Activated CD8-positive, alpha-beta memory T cell treated with anti-CD3 and anti-CD28 coated beads for 1 hour (primary cell): ENCODE results near the gene ARHGEF33.
"Not testable (repeated sequence)": the region's sequence is repeated elsewhere in the genome, so short reads cannot be mapped to it uniquely, and the experiment has no call there.

ENCODE experiments used
- DNase-seq, 2 donors: peaks; one replicate each; pipeline ENCODE4 v3.0.0-alpha.2; 2020; ENCODE audit warnings: low read depth in 1 of 2; ENCODE audit errors: extremely low read depth in 1 of 2

Gene ARHGEF33

DNA sequence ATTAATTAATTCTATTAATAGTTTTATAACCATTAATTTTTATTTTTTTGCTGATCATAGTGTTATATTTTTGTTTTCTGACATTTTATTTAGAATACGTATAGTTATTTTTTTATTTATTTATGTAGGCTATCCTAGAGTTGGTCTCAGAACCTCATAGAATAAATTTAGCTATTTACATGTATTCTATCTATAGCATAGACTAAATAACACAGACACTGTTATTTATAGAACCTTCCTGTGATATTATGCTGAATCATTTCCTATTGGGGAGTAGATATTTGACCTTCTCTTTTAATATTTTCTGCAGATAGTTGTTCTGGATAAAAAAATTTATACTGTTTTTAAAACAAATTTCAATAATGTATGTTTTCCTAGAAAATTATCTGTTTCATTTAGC, 20.2 kb downstream of the ARHGEF33 start:
- no peak for DNase-seq

DNA sequence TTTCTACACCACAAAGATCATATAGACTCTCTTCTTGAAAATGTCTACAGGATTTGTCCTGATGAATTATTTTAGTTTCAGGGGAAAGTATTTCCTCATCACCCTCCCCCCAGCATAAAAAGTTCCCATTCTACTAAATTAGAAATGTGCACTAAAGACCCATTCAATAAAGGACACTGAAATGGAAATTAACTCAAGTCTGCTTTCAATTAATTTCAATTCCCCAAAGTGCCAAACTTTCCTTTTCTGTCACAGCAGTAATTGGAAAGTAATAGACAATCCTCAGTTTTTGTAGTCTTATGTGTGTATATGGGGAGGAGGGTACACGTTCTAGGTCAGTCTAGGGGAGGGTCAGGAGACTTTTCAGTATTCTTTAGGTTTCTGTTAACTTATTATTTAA, 21.5 kb downstream of the ARHGEF33 start:
- DNase-seq, result no peak

DNA sequence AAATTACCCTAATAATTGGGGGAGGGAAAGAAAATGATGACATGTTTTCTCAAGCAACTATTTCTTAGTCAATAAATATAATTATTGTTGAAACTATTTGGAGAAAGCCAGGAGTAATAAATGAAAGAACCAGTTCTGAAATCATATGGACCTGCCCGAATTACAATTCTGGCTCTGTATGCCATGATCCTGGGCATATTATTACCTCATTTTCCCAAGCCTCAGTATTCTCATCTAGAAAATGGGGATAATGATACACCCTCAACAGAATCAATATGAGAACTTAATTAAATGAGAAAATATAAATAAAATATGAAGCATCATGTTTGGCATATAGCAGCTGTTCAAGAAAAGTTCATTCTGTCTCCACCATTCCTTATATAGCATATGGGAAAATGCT, 22.9 kb downstream of the ARHGEF33 start:
- DNase-seq, result no peak

DNA sequence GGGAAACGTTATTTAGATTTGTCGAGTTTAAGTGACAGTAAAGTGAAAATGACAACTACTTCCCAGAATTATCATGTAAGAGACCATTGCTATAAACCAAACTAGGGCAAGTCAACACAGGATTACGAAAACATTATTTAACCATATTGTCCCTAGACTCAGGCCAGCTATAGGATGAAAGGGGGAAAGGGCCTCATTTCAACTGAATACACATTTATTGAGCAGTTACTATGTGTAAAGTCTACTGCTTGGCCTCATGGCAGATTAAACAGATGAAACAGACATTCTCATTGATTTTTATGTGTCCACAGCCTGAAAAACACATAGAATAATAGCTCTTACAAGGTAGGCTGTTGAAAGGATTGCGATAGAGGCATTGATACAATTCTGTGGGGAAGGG, 32.7 kb downstream of the ARHGEF33 start:
- DNase-seq, result no peak

DNA sequence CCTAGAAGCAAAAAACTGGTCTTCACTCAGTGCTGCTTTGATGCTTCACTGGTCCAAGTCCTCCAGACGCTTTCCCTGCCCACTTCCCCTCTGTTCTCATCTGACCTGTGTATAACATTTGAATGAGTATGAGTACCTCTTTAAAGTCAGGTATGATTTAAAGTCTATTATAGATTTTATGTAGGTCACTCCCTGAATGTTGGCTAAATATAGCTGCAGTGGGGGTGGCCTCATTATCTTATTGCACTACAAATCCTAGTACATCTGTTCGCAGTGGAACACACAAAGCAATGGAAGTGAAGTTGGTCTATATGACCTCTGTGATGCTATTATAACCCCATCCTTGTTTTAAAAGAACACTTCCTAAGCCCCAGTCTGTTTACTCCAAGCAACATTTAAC, 33.2 kb downstream of the ARHGEF33 start:
- DNase-seq, result no peak

DNA sequence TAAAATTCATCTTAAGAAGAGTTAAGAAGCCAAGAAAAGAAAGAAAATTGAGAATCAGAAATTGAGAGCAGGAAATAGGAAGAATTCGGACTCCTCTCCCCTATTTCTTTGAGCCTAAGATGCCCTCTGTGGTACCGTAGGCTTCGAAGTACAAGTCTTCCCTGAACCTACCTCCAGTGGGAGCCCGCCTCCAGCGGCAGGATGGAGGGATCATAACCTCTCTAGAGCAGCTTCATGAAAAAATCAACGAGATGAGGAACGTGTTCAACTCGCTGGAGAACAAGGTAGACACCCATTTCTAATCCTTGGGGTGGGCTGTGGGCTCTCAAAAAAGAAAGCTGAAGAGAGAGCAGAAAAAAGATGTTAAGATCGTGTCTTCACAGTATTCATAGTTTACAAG, 36.3 kb downstream of the ARHGEF33 start:
- no peak for DNase-seq

DNA sequence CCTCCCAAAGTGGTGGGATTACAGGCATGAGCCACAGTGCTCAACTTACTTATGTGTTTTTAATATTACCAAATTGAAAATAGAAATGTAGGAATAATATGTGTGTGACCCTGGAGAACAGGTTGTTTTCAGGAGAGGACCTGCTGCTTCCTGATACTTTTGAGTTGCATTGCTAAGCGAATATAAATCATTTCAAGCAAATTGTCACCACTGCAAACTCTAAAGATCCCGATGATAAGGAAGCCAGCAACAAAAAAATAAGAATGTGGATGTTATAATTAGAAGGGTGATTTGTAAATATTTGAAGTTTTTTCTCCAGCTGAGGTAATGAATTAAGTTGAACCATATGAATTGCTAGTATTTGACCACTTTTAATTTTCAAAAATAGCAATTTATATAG, 40.9 kb downstream of the ARHGEF33 start:
- no peak for DNase-seq

DNA sequence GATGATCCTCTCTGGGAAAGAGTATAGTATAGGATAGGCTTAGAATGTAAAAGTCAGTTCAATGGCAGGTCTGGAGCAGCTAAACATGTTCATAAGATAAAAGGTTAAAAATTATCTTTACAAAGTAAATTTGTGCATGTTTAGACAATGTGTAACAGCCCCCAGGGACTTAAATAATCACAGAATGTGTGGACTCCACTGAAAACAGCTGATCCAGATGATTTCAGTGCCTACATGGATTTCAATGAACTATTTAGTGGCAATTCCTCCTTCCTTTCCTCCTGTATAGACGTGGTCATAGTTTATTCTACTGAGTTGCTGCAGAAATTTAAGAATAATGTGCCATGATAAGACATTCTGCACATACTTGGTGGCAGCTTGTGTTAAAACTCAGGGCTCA, 42.9 kb downstream of the ARHGEF33 start:
- no peak for DNase-seq

DNA sequence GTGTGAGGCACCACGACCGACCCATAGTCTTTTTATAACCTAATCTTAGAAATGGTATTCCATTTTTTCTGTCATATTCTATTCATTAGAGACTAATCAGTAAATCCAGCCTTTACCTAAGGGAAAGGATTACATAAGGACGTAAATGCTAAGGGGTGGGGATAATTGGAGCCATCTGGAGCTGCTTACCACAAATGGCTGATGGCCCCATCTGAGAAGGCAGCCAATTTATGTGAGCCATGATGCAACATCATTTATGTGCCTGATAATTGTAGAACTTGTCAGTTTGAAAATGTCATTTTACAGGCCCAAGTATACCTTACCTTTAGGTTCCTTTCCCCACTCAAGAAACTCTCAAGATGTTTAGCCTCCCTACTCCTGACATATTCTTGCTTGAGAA, 44.0 kb downstream of the ARHGEF33 start:
- no peak for DNase-seq

DNA sequence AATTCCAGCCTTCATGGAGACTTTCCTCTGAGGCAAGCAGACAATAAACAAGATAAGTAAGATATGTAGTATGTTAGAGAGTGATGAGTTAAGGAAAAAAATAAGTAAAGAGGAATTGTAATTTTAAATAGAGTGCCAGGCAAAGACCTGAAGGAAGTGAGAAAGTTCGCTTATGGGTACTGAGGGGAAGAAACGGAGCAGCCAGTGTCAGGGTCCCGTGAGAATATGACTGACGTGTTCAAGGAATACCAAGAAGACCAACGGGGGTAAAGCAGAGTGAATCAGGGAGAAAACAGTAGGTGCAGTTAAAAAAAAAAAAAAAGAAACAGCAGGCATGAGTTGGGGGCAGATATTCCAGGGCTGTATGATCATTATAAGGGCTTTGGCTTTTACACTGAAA, 45.1 kb downstream of the ARHGEF33 start:
- no peak for DNase-seq

DNA sequence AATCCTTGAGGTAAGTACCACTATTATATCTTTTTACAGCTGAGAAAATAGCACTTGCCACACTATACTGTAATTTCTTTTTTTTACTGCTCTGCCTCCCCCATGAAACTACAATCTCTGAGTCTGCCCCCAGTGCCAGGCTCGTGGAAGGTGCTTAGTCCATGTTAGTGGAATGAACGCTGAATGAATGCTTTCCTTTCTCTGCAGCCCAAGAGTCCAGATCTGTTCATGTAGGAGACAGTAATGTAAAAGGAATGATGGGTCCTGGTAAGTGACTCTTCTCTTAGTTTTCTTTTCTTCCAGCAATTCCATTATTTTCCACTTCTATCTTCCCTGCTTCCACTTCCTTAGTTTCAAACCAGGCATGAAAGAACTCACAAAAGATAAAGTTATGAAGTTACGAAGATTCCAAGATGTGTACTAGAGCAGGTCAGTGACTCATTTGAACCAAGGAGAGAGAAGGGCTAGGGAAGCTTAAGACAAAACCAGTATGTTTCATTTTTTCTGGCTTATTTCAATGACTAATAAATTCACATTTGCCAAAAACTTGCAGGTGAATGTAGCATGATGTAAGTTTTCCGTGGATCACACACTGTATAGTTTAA, 46.0 kb downstream of the ARHGEF33 start:
- no peak for DNase-seq

DNA sequence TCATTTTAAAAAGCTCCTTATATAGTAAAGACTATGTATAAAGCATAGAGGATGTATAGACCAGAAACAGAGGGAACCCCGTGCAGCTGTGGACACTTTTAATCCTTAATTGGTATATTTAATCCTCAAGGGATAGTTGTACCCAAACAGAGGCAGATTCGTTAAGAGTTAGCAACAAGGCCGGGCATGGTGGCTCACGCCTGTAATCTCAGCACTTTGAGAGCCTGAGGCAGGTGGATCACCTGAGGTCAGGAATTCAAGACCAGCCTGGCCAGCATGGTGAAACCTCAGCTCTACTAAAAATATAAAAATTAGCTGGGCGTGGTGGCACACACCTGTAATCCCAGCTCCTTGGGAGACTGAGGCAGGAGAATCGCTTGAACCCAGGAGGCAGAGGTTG, 46.8 kb downstream of the ARHGEF33 start:
- not testable (repeated sequence) for DNase-seq

DNA sequence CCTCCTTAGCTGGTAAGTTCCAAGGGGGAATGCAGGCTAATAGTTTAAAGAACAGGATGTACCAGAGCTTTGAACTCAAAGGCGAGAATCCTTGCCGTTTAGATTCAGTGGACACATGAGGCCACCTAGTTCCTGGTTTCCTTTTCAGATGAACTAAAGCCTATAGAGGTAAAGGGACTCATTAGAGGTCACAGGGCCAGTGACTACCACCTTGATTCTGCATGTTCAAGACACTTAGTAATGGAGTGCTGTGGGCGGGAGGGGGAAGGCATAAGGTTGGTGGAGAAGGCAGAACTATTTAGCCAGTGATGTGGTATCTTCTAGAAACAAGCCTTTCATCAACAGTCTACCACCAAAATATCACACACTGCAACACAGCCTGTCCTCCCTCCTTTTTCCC, 47.9 kb downstream of the ARHGEF33 start:
- no peak for DNase-seq

DNA sequence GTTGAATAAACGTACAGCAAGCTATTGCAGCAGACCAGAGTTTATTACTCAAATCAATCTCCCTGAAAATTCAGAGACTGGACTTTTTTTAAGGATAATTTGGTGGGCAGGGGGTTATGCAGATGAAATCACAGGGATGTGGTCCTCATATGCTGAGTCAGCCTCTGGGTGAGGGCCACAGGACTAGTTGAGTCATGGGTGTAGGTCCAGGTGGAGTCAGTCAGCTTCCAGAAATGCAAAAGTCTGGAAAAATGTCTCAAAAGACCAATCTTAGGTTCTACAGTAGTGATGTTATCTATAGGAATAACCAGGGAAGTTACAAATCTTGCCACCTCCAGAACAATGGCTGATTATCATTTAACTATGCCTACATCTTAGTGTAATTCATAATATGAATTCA, 51.1 kb downstream of the ARHGEF33 start:
- DNase-seq, result no peak

DNA sequence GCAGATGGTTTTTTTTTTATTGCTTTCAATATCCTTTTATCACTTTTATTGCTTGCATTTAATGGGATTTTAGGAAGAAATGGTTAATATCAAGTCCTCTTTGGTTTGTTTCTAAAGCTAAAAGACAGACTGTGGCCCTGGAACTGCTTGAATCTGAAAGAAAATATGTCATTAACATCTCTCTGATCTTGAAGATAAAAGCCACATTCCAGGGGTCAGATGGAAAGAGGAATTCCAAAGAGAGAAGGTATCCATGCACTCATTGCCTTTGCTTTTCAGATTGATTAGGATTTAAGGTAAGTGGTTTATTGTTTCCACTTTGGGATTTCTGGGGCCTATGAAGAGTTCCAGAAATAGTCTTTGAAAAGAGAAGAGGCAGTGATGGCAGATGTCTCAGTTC, 54.1 kb downstream of the ARHGEF33 start:
- no peak for DNase-seq

DNA sequence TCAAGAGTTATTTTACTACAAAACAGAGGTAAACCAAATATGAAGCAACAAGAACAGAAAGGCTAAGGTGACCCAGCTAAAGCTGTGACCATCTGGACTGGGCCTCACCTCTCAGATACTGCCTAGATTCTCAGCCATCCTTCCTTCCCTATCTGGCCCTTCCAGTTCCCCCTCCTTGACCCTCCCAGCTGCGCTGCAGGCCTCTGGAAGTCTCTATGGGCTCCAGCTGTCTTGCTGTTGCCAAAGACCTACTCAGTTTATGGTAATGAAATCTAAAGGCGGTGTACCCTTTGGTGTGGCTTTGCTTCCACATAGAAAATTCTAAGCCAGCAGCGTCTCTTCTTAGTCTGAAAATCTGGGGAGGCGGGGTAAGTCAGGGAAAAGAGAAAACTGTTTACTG, 55.7 kb downstream of the ARHGEF33 start:
- DNase-seq, result no peak

DNA sequence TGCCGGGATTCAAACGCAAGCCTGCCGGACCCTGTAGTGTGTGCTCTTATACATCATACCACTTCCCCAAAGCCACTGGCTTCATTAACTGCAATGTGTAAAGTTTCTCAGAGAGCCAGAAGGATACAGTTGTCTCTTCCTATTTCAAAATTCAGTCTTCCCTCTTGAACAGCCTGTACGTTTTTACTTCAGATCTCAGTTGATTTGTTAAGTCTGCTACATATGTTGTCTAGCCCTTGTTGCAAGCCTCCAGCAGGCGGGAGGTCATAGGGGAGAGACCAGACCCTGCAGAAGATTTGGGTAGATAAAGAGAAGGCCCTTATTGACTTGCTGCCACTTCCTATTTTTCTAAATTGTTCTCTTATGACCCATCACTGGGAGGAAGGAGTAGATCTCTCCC, 56.2 kb downstream of the ARHGEF33 start:
- no peak for DNase-seq

DNA sequence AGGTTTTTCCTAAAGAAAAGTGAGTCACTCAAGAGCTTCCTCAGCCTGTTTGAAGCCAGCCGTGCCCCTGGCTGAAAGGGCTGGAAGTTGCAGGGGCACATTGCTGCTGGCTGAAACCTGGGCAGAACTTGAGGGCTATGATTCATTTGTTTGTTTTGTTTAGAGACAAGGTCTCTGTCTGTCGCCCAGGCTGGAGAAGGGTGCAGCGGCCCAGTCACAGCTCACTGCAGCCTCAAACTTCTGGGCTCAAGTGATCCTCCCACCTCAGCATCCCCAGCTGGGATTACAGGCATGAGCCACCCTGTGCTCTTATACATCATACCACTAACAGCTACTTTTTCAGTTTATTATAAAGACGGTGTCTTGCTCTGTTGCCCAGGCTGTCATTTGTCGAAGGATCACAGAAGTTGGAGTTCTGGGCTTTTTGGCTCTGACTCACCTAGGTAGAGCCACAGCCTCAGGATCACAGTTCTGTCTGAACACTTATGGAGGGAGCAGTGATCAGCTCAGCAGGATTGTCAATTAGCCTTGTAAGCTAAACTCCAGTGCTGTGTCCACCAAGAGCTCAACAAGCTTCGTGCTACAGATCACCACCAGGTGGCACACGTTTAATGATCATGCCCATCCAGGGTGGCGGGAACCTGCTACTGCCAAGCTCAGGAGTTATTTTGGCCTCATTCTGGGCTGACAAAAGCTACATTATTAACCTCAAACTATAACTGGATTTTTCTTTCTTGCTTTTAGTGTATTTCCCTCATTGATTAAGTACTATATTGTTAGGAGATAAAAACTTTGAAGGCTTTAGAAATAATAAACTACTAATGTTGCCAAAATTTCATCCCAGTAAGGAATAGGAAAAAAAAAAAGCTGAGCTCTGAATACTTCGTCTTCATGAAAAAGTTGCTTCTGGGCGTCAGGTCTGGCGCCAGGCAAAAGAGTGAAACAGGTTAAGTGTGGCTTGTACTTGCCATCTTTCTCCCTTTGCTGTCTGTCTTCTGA, 57.9 kb downstream of the ARHGEF33 start:
- peak in 1 of 2 donors; percentile 30 for DNase-seq

DNA sequence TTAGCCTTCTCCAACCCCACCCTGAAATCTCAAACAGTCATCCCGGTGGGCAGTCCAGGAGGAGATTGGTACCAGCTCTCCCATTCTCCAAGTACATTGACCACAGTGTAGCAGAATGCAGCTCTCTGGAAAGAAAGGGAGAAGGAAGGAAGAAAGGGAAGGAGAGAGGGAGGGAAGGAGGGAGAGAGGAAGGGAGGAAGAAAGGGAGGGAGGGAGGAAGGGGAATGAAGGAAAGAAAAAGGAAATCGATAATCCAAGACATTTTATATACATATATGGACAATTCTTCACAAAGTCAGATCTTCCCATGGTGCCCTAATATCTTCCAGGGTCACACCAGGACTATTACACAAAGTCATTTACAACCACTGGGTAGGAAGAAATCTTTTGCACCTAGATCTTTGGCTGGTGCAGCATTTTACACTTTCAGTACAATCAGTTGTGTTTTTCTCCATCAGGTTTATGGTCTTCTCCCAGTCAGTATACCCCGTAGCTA, 58.8 kb downstream of the ARHGEF33 start:
- no peak for DNase-seq

DNA sequence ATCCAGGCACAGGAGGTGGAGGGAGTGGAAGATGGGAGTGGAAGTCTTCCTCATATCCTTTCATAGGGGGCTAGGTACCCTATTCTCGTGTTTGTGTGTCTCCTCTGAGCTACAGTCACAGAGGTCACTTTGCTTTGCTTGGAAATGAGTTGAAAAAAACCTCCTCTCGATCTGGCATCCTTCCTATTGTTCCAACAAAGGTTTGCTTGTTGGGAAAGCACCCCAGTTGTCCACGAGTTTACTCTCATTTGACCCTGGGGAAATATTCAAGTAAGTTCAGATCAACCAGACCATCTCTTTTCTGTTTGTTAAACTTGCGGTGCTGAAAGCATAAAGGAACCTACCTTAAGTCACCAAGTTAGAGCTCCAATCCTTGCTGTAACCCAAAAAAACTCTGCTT, 59.3 kb downstream of the ARHGEF33 start:
- no peak for DNase-seq

DNA sequence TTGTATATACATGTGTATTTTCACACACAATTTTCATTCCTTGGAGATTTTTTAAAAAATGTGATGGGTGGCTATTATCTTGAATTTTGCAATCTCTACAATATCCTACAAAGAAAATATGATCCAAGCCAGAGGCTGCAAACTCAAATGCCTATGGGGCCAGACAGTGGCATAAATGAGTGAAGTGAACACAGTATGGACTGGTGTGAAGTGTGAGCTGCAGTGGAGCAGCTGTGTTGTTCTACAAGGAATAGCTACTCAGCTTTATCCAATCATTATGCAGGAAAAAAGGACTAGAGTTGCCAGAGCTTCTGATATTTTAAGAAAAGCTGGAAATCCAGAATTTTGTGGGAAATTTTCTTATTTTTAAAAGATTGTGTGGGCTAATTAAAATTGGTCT, 62.1 kb downstream of the ARHGEF33 start:
- no peak for DNase-seq

DNA sequence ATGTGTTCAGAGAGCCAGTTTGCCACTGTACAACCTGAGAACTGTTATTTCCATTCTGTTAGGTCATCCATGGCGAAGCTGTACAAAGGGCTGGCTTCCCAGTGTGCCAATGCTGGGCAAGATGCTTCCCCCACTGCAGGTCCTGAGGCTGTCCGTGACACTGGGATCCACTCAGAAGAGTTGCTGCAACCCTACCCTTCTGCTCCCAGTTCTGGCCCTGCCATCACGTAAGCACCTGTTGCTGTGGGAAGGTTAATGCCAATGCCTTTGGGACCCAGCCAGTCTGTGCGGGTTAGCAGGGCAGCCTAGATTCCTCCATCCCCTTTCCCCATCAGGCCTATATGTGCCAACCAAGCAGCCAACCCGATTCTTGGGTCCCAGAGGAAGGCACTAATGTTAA, 68.3 kb downstream of the ARHGEF33 start:
- DNase-seq, result no peak
